Measurements from ENCODE around the gene KCNQ1. TPM values are rescaled to one million over a fixed set of nuclear protein-coding genes. Genes with fewer than 3 reads are reported as not detected.

The KCNQ1 gene
- total RNA-seq, 1 donor from 2014 or later: 0.16 TPM

DNA sequence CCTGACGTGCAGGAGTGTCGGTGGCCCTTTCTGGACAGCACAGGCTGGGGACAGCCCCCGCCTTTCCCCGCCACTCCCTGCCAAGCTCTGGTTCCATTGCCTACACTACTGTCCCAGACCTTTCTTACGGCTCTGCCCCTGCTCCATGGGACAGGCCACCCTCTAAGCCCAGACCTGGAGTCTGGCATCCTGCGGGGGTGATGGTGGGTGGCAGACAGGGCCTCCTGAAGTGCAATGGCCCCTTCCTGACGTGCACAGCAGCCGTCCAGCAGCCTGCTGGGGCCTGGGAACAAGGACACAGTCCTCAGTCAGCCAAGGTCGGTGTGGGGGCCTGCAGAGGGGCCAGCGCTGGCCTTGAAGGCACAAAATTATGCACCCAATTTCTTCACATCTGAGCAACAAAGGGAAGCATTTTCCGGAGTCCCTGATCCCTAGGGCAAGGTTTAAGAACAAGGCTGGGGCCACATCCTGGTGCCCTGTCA lies 334.7 kb downstream of the KCNQ1 start:
- no peak for TF ChIP-seq CTCF (IDR thresholded peaks at IDR 0.05)
- no peaks in the 10 kb centered on the region for H3K36me3 Mint-ChIP-seq (ENCODE audit: unreplicated experiment)
- H3K4me3 Mint-ChIP-seq (ENCODE audit: unreplicated experiment): no peak overlapping the region
- peaks cover 11% of the 10 kb centered on the region for H3K4me1 Mint-ChIP-seq (ENCODE audit: unreplicated experiment)
- no peak overlapping the region for H3K27ac Mint-ChIP-seq (ENCODE audit: unreplicated experiment)
- H3K9me3 Mint-ChIP-seq (ENCODE audit: unreplicated experiment): peaks cover 5% of the 10 kb centered on the region
- DNase-seq (ENCODE audit: extremely low spot score, unreplicated experiment): peak; percentile 51
- peaks cover 23% of the 10 kb centered on the region for H3K27me3 Mint-ChIP-seq (ENCODE audit: unreplicated experiment)

GRCh38 chr11:2779981-2780849 lies 335.4 kb downstream of the KCNQ1 start:
- H3K27ac Mint-ChIP-seq (ENCODE audit: unreplicated experiment): no peak overlapping the region
- H3K4me3 Mint-ChIP-seq (ENCODE audit: unreplicated experiment): no peak overlapping the region
- no peak for TF ChIP-seq CTCF (IDR thresholded peaks at IDR 0.05)
- H3K9me3 Mint-ChIP-seq (ENCODE audit: unreplicated experiment): peaks cover 5% of the 10 kb centered on the region
- peak; percentile 82 for DNase-seq (ENCODE audit: extremely low spot score, unreplicated experiment)
- H3K4me1 Mint-ChIP-seq (ENCODE audit: unreplicated experiment): peaks cover 11% of the 10 kb centered on the region
- peaks cover 29% of the 10 kb centered on the region for H3K27me3 Mint-ChIP-seq (ENCODE audit: unreplicated experiment)
- no peaks in the 10 kb centered on the region for H3K36me3 Mint-ChIP-seq (ENCODE audit: unreplicated experiment)

DNA sequence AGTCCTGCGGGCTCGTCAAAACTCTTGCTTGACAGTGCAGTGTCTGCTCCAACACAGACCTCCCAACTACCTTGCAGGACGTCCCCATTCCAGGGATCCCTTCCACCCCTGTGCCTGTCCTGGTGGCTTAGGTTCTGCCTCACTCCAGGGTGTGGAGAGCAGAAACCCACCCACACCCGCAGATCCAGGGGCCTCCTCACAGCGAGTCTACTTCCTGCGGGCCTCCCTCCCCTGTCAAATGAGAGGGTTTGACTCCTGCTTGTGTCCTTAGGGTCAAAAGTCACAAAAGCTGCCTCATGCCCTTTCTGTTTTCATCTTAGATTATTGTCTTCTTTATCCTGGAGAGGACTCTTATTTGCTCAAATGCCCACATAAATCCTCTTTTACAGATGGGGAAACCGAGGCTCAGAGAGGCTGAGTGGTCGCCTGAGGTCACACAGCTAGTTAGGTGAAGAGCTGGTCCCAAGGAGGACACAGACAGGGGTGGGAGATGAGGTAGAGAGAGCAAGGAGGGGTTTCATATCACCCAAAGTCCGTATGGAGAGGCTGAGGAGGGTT lies 336.1 kb downstream of the KCNQ1 start:
- Mint-ChIP-seq H3K36me3 (ENCODE audit: unreplicated experiment) (no peaks in the 10 kb centered on the region), H3K27ac (ENCODE audit: unreplicated experiment) (no peak overlapping the region), H3K27me3 (ENCODE audit: unreplicated experiment) (peaks cover 34% of the 10 kb centered on the region), H3K4me3 (ENCODE audit: unreplicated experiment) (no peak overlapping the region), H3K4me1 (ENCODE audit: unreplicated experiment) (peaks cover 11% of the 10 kb centered on the region), H3K9me3 (ENCODE audit: unreplicated experiment) (peaks cover 9% of the 10 kb centered on the region)
- no peak for TF ChIP-seq CTCF (IDR thresholded peaks at IDR 0.05)
- DNase-seq (ENCODE audit: extremely low spot score, unreplicated experiment): no peak

DNA sequence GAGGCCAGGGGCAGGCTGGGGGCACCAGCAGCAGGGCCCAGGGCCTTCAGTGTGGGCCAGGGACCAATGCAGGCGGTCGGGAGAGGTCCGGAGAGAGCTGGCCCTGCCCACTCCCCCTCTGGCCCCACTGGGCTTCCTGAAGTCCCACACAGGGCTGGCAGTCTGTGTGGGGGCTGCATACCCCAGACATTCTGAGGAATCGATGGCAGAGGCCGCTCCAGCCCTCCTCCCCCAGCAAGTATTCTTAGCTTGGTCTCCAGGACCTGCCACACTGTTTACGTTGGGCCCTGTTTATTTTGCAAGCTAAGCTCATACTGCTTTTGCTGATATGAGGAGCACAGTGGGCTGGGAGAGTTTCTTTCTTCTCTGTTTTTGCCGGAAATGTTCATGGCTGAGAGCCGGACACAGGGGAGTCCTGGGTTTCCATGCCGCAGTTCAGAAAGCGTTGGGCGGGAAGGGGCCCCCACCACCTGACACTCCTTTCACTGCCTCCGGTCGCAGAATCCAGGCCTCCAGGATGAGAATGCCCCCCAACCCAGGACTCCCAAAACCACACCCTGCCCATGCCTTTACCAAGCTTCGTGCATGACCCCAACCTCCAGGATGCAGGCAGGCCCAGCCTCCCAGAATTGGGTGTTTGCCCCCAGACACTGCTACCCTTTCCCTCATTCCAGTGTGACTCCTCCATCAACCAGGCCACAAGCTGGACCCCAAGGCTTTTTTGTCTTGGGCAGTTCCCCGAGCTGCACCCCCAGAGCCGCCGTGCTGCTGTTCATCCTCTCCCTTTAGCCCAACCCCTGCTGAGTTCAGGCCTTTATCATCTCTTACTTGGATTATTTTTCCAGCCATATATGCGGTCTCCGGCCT lies 336.8 kb downstream of the KCNQ1 start:
- no peak overlapping the region for H3K4me3 Mint-ChIP-seq (ENCODE audit: unreplicated experiment)
- no peak overlapping the region for H3K27ac Mint-ChIP-seq (ENCODE audit: unreplicated experiment)
- DNase-seq (ENCODE audit: extremely low spot score, unreplicated experiment): peak; percentile 81
- TF ChIP-seq CTCF (IDR thresholded peaks at IDR 0.05): no peak
- H3K4me1 Mint-ChIP-seq (ENCODE audit: unreplicated experiment): peaks cover 11% of the 10 kb centered on the region
- H3K9me3 Mint-ChIP-seq (ENCODE audit: unreplicated experiment): peaks cover 16% of the 10 kb centered on the region
- H3K27me3 Mint-ChIP-seq (ENCODE audit: unreplicated experiment): peaks cover 41% of the 10 kb centered on the region
- H3K36me3 Mint-ChIP-seq (ENCODE audit: unreplicated experiment): peaks cover under 1% of the 10 kb centered on the region

All from osteocyte (in vitro differentiated cells).